HepG2 (cell line): Measurements from ENCODE around the gene TTK. TPM values are rescaled to one million over a fixed set of nuclear protein-coding genes. Genes with fewer than 3 reads are reported as not detected.
A peak's percentile ranks its signal among the peaks of the same experiment; 100 is the strongest.

Experiments used
- ATAC-seq: fragments of 200-7000 bp; cut with Tn5 transposase; 3 replicates; pipeline ENCODE4 v1.9.1; 2020; ENCODE audit warnings: mild to moderate bottlenecking, moderate library complexity
- BruUV-seq: library from RNA; stranded (reverse); fragments of 400-500 nt; replicated peaks from 2 replicates; lab custom pipeline; 2021; lab: Mats Ljungman, UMichigan
- CTCF ChIA-PET: fragments of 300-600 bp; formaldehyde crosslinking; extraction: SDS; loops from one replicate; lab custom pipeline; 2021; ENCODE audit warnings: low total read pairs, inconsistent platforms, low intra/inter-chr PET ratio; lab: Yijun Ruan, JAX
- POLR2A ChIA-PET: fragments of 350-600 bp; sonication (Branson Sonifier 250); formaldehyde crosslinking; loops from one replicate; lab custom pipeline; 2020; ENCODE audit warnings: antibody characterized with exemption, inconsistent platforms; lab: Yijun Ruan, JAX
- DNase-seq: peaks from one replicate; pipeline ENCODE4 v3.0.0-alpha.2; 2015; ENCODE audit warnings: low spot score
- FAIRE-seq: peaks from 3 replicates; lab custom pipeline; 2011; peaks lifted over from hg19 to GRCh38; lab: Jason Lieb, UNC
- H2AFZ ChIP-seq: one replicate; pipeline ENCODE4 v1.6.1; 2011; ENCODE audit warnings: low read length, inconsistent platforms
- H3K27ac ChIP-seq: fragments of 300-600 bp; 3 replicates; pipeline ENCODE4 v1.8.0; 2011; ENCODE audit warnings: mixed run types, mild to moderate bottlenecking, mixed read lengths, low read length, inconsistent platforms; ENCODE audit not compliant: insufficient read depth; ENCODE audit errors: extremely low read length
- H3K27me3 ChIP-seq, 2 experiments: fragments of 200-600 bp in 1 of 2; 2 replicates in 1 of 2; 3 replicates in 1 of 2; pipeline versions ENCODE4 v1.6.0 to v1.8.0; 2011; ENCODE audit warnings: low read length in 2 of 2, mild to moderate bottlenecking in 2 of 2, moderate library complexity in 2 of 2, inconsistent platforms in 1 of 2; ENCODE audit not compliant: insufficient read depth in 2 of 2, control insufficient read depth in 1 of 2
- H3K36me3 ChIP-seq, 2 experiments: fragments of 200-600 bp in 1 of 2; replicated peaks in 1 of 2; 2 replicates in 1 of 2; 3 replicates in 1 of 2; pipeline versions ENCODE4 v1.5.1 to v1.8.0; 2011; ENCODE audit warnings: low read length in 2 of 2, inconsistent platforms in 1 of 2; ENCODE audit not compliant: insufficient read depth in 2 of 2, control insufficient read depth in 1 of 2
- H3K4me1 ChIP-seq: 2 replicates; pipeline ENCODE4 v1.5.1; 2012; ENCODE audit warnings: low read length, inconsistent platforms; ENCODE audit not compliant: insufficient read depth
- H3K4me2 ChIP-seq: 2 replicates; pipeline ENCODE4 v1.6.0; 2011; ENCODE audit warnings: low read depth, low read length, inconsistent platforms
- H3K4me3 ChIP-seq, 3 experiments: fragments of 200-600 bp in 1 of 3; sonication (generic), shearing (Covaris generic) in 1 of 3; replicated peaks in 1 of 3; 2 replicates each; pipeline ENCODE4 v1.5.1; 2011 to 2016; ENCODE audit warnings: low read length in 3 of 3, inconsistent platforms in 2 of 3, low read depth in 2 of 3, mild to moderate bottlenecking in 2 of 3, control low read depth in 1 of 3, mixed read lengths in 1 of 3; ENCODE audit not compliant: insufficient read depth in 1 of 3
- H3K79me2 ChIP-seq: one replicate; pipeline ENCODE4 v1.6.1; 2011; ENCODE audit warnings: low read length, inconsistent platforms; ENCODE audit not compliant: insufficient read depth
- H3K9ac ChIP-seq: 2 replicates; pipeline ENCODE4 v1.6.0; 2011; ENCODE audit warnings: mild to moderate bottlenecking, low read depth, low read length, inconsistent platforms; ENCODE audit not compliant: insufficient read depth
- H3K9me3 ChIP-seq: 2 replicates; pipeline ENCODE4 v1.5.1; 2012; ENCODE audit warnings: mild to moderate bottlenecking, low read length
- H4K20me1 ChIP-seq: 2 replicates; pipeline ENCODE4 v1.6.0; 2011; ENCODE audit warnings: inconsistent platforms, mild to moderate bottlenecking, low read length, moderate library complexity; ENCODE audit not compliant: insufficient read depth
- ZFX ChIP-seq: sonication (generic); formaldehyde crosslinking; IDR thresholded peaks from 2 replicates; pipeline ENCODE4 v1.4.0; 2020; ENCODE audit warnings: mild to moderate bottlenecking, low read depth, missing genetic modification reagents, moderate library complexity
- WGBS: methylation state at CpG from one replicate; pipeline ENCODE4 v1.1.6; 2017; ENCODE audit warnings: low lambda C conversion rate; 5-methylcytosine and 5-hydroxymethylcytosine counted together
- in situ Hi-C: cut with HindIII; loops from 2 replicates; pipeline ENCODE4 v1.10.0; 2017; ENCODE audit warnings: low pct_unique_long_range_greater_than_20kb; ENCODE audit not compliant: extremely low pct_ligation_motif_present
- intact Hi-C: fragments of 100-400 bp; cut with micrococcal nuclease; formaldehyde crosslinking; loops from one replicate; pipeline ENCODE4 v1.10.0; 2022; ENCODE audit not compliant: unreplicated experiment
- polyA plus RNA-seq, 8 experiments: library from polyadenylated mRNA; depleted of rRNA in 3 of 8; stranded (reverse) in 7 of 8; unstranded in 1 of 8; fragments of >200 nt; fragmentation: Illumina TruSeq in 4 of 8; extraction: Trizol in 4 of 8; gene quantifications; 2 replicates each; pipeline versions ENCODE4 v1.2.1 to v1.2.3, GENCODE V29; 2011 to 2016; ENCODE audit warnings: low read depth in 4 of 8, missing spikeins in 1 of 8, mixed read lengths in 1 of 8; ENCODE audit not compliant: insufficient read depth in 1 of 8
- total RNA-seq, 5 experiments: library from RNA; depleted of rRNA; stranded (reverse); fragments of >200 nt; fragmentation: Illumina TruSeq; extraction: Trizol; gene quantifications; 2 replicates each; pipeline ENCODE4 v1.2.3, GENCODE V29; 2016; ENCODE audit warnings: low read depth in 1 of 5
- TF ChIP-seq, protein P1 (sequence below): IDR thresholded peaks from 2 replicates; pipeline ENCODE4 v1.6.1; 2016; ENCODE audit warnings: low read depth, borderline replicate concordance
- TF ChIP-seq, protein P2 (sequence below): sonication (generic); formaldehyde crosslinking; IDR thresholded peaks from 2 replicates; pipeline ENCODE4; 2020; ENCODE audit warnings: missing genetic modification reagents, mild to moderate bottlenecking, borderline replicate concordance
- TF ChIP-seq, protein P3 (sequence below): sonication (generic); formaldehyde crosslinking; IDR thresholded peaks from 2 replicates; pipeline ENCODE4 v1.5.0; 2020; ENCODE audit warnings: missing genetic modification reagents, mild to moderate bottlenecking, borderline replicate concordance

The TTK gene
- total and polyA plus RNA-seq, 2 of the 13 experiments (the other 11 are each of a cell fraction or from before 2014, with no cell fraction given): 8.6 to 33.2 TPM

DNA sequence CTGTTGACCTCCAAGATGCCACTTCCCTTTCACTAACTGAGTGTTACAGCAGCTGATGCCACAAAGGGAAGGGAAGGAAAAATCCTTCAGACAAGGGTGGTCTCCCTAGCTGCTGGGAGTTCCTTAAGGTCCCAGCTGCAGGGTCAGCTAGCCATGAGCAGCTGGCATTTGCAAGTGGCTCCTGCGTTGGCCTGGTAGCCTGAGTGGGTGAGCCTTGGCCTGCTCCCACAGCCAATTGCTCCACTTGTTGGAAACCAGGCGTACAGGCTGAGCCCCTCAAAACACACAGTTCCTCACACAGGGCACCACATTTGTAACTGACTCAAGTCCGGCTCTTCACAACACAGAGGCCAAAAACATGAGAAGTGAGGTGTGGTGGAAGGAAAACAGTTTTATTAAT is 16.7 kb downstream of the TTK start:
- Histone ChIP-seq H4K20me1 (no peaks in the 10 kb centered on the region), H3K36me3 (peaks cover 2 to 18% of the 10 kb centered on the region in 2 experiments; a peak in 4 of 5 replicates), H2AFZ (no peak overlapping the region), H3K9ac (no peak overlapping the region), H3K79me2 (no peaks in the 10 kb centered on the region), H3K4me3 (no peak overlapping the region), H3K27me3 (no peaks in the 10 kb centered on the region), H3K27ac (no peak overlapping the region), H3K9me3 (no peaks in the 10 kb centered on the region), H3K4me1 (peaks cover 26% of the 10 kb centered on the region), H3K4me2 (no peak overlapping the region)
- intact Hi-C loops: no loop called here
- no TSS peak for BruUV-seq
- ChIA-PET POLR2A (no interaction called here), CTCF (no interaction called here)
- TF ChIP-seq, protein P1, sequence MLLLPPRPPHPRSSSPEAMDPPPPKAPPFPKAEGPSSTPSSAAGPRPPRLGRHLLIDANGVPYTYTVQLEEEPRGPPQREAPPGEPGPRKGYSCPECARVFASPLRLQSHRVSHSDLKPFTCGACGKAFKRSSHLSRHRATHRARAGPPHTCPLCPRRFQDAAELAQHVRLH (CRISPR knock-in tag): no peak
- TF ChIP-seq, protein P2, sequence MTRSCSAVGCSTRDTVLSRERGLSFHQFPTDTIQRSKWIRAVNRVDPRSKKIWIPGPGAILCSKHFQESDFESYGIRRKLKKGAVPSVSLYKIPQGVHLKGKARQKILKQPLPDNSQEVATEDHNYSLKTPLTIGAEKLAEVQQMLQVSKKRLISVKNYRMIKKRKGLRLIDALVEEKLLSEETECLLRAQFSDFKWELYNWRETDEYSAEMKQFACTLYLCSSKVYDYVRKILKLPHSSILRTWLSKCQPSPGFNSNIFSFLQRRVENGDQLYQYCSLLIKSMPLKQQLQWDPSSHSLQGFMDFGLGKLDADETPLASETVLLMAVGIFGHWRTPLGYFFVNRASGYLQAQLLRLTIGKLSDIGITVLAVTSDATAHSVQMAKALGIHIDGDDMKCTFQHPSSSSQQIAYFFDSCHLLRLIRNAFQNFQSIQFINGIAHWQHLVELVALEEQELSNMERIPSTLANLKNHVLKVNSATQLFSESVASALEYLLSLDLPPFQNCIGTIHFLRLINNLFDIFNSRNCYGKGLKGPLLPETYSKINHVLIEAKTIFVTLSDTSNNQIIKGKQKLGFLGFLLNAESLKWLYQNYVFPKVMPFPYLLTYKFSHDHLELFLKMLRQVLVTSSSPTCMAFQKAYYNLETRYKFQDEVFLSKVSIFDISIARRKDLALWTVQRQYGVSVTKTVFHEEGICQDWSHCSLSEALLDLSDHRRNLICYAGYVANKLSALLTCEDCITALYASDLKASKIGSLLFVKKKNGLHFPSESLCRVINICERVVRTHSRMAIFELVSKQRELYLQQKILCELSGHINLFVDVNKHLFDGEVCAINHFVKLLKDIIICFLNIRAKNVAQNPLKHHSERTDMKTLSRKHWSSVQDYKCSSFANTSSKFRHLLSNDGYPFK (CRISPR knock-in tag): 0 out of 2 replicates have a peak, but pooled peaks have one; percentile 25
- TF ChIP-seq ZFX (CRISPR knock-in tag): 0 out of 2 replicates have a peak, but pooled peaks have one; percentile 19
- TF ChIP-seq, protein P3, sequence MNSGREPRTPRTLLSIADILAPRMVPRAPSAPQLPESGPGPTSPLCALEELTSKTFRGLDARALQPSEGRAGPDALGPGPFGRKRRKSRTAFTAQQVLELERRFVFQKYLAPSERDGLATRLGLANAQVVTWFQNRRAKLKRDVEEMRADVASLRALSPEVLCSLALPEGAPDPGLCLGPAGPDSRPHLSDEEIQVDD: no peak
- WGBS: 90% methylated on average over 2 of the region's 3 CpGs
- FAIRE-seq: no peak
- peak; percentile 23; the same call in 2 of the 3 replicates for ATAC-seq
- DNase-seq: no peak
- in situ Hi-C loops: no loop called here
